GM21737 (cell line): ENCODE data around the gene C1orf52.
A peak's percentile ranks its signal among the peaks of the same experiment; 100 is the strongest.

Experiments used
- ATAC-seq: cut with Tn5 transposase; IDR thresholded peaks from one replicate; pipeline ENCODE4 v1.9.1; 2021; ENCODE audit warnings: mild to moderate bottlenecking, moderate library complexity; ENCODE audit not compliant: unreplicated experiment

The C1orf52 gene

GRCh38 chr1:85259118-85259911 lies at the start of gene C1orf52:
C1orf52 (minus strand) TSS chr1:85259662; CDS start chr1:85259633, 29 bp downstream.
- ATAC-seq, result peak; percentile 99

GRCh38 chr1:85308833-85309350 lies 49.4 kb upstream of the C1orf52 start:
- no peak for ATAC-seq

GRCh38 chr1:85307987-85308832 lies 48.7 kb upstream of the C1orf52 start:
- peak; percentile 87 for ATAC-seq

GRCh38 chr1:85306236-85306635 lies 46.8 kb upstream of the C1orf52 start:
- no peak for ATAC-seq

GRCh38 chr1:85303440-85304162 lies 44.1 kb upstream of the C1orf52 start:
- ATAC-seq, result no peak

- no peak for ATAC-seq
These were observed 40.7 kb upstream of the C1orf52 start for GRCh38 chr1:85300140-85300539.

GRCh38 chr1:85297855-85298629 lies 38.6 kb upstream of the C1orf52 start:
- peak; percentile 92 for ATAC-seq

GRCh38 chr1:85297538-85297854 lies 38.0 kb upstream of the C1orf52 start:
- ATAC-seq, result no peak

- no peak for ATAC-seq
These were observed 37.5 kb upstream of the C1orf52 start for GRCh38 chr1:85296980-85297379.

GRCh38 chr1:85295654-85296053 lies 36.2 kb upstream of the C1orf52 start:
- ATAC-seq, result no peak

GRCh38 chr1:85295006-85295431 lies 35.6 kb upstream of the C1orf52 start:
- no peak for ATAC-seq

- no peak for ATAC-seq
These were observed 31.4 kb upstream of the C1orf52 start for GRCh38 chr1:85290826-85291225.

GRCh38 chr1:85289848-85290335 lies 30.4 kb upstream of the C1orf52 start:
- ATAC-seq, result no peak

- ATAC-seq, result no peak
These were observed 29.9 kb upstream of the C1orf52 start for GRCh38 chr1:85289207-85289847.

- ATAC-seq, result no peak
These were observed 24.7 kb upstream of the C1orf52 start for GRCh38 chr1:85284202-85284601.

GRCh38 chr1:85283475-85284199 lies 24.2 kb upstream of the C1orf52 start:
- no peak for ATAC-seq

- no peak for ATAC-seq
These were observed 23.0 kb upstream of the C1orf52 start for GRCh38 chr1:85282424-85282823.

GRCh38 chr1:85280636-85281035 lies 21.2 kb upstream of the C1orf52 start:
- ATAC-seq, result no peak

GRCh38 chr1:85279458-85280080 lies 20.1 kb upstream of the C1orf52 start:
- no peak for ATAC-seq
